GM12892 (cell line): Measurements from ENCODE around the gene SGCE.

Source experiments
- POLR2A ChIP-seq: IDR thresholded peaks from 2 replicates; pipeline ENCODE4 v1.6.1; 2011; ENCODE audit warnings: low read depth, low read length, control low read depth
- POLR2AphosphoS5 ChIP-seq: IDR thresholded peaks from 2 replicates; pipeline ENCODE4 v1.6.1; 2011; ENCODE audit warnings: low read depth, low read length, control low read depth
- TAF1 ChIP-seq: IDR thresholded peaks from 2 replicates; pipeline ENCODE4 v1.6.1; 2011; ENCODE audit warnings: low read depth, mild to moderate bottlenecking, control low read depth, low read length, borderline replicate concordance

- TF ChIP-seq POLR2A (no peak), POLR2AphosphoS5 (no peak), TAF1 (no peak)
These were observed 12.9 kb downstream of the SGCE start for GRCh38 chr7:94642838-94643653.
